ENCODE measurements around the gene RUNDC3A.
A peak's percentile ranks its signal among the peaks of the same experiment; 100 is the strongest.

The RUNDC3A gene

DNA sequence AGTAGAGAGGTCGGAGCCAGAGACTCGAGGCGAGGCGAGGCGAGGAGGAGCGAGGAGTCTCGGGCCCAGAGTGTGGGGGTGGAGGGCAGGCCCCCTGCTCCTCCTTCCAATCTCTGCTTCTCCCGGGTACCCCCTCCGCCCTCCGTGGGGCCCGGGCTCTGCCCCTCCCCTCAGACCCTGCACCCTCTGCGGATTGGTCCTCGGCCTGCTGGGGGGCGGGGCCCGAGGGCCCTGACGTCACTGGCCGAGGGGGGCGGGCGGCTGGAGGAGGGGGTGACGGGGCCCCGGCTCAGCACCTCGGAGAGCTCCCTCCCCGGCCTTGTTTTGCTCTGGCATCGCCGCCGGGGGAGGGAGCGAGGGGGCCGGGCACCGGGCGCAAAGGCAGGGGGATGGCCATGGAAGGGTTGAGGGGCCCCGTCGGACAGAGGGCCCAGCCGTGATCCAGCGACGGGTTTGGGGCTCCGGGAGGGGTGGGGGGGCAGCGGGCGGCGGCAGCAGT, at the start of gene RUNDC3A:
Gene RUNDC3A, plus strand, starts transcription at position 282 of the 499 bp plus-strand sequence. CDS start 232 bp downstream, outside the sequence.
- Mint-ChIP-seq H3K27ac (no peak within 1 kb of the TSS), H3K9me3 (no peaks in the 10 kb centered on the region), H3K4me3 (no peak within 1 kb of the TSS), H3K36me3 (ENCODE audit: low read depth) (no peaks in the 10 kb centered on the region), H3K4me1 (ENCODE audit: low read depth) (peaks cover 3% of the 10 kb centered on the region), H3K27me3 (ENCODE audit: low read depth) (peaks cover 45% of the 10 kb centered on the region)
- DNase-seq (ENCODE audit: low spot score), result peak; percentile 72

DNA sequence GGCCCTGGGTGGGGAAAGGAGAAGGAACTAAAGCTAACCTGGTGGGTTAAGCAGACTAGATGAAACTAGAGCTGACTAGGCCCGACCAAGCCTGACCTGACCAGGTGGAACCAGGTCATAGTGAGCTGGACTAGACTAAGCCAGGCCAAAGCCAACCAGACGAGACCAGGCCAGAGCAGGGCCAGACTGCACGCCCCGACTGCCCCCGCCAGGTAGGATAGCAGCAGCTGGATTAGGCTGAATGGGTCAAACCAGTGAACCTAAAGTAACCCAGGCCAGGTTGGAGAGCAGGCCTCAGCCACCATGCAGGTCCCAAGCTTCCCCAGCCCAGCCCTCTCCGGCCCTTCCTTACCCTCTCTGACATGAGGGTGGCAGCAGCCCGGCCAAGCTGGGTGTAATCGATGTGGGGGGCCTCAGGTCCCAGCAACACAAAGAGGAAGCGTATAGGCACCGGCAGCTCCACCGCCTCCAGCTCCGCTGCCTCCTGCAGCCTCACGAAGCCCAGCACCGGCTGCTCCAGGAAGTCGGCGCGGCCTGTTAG, 49.5 kb upstream of the RUNDC3A start:
- Mint-ChIP-seq H3K9me3 (no peaks in the 10 kb centered on the region), H3K36me3 (ENCODE audit: low read depth) (no peaks in the 10 kb centered on the region)
- DNase-seq (ENCODE audit: low spot score), result no peak

DNA sequence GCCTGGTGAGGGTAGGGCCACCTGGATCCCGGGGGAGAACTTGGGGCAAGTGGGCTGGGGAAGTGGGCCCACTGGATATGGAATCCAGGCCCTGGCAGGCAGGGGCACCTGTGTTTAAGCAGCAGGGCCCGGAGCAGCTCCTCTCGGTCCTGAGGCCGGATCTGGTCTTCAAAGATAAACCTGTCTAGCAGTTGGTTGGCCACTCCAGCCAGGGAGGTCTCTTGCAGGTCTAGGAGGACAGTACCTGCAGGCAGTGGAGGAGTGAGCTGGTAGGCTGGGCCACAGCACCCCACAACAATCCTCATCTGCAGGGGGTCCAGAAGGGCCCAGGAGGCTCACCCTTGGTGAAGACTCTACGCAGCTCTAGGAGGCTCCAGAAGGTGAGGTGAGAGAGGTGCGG, 48.1 kb upstream of the RUNDC3A start:
- H3K27me3 Mint-ChIP-seq (ENCODE audit: low read depth), result no peaks in the 10 kb centered on the region

More for the DNA sequence above, 49.5 kb upstream of the RUNDC3A start:
- no peak overlapping the region for H3K4me3 Mint-ChIP-seq
- no peaks in the 10 kb centered on the region for H3K27me3 Mint-ChIP-seq (ENCODE audit: low read depth)
- no peaks in the 10 kb centered on the region for H3K4me1 Mint-ChIP-seq (ENCODE audit: low read depth)
- H3K27ac Mint-ChIP-seq, result no peak overlapping the region

DNA sequence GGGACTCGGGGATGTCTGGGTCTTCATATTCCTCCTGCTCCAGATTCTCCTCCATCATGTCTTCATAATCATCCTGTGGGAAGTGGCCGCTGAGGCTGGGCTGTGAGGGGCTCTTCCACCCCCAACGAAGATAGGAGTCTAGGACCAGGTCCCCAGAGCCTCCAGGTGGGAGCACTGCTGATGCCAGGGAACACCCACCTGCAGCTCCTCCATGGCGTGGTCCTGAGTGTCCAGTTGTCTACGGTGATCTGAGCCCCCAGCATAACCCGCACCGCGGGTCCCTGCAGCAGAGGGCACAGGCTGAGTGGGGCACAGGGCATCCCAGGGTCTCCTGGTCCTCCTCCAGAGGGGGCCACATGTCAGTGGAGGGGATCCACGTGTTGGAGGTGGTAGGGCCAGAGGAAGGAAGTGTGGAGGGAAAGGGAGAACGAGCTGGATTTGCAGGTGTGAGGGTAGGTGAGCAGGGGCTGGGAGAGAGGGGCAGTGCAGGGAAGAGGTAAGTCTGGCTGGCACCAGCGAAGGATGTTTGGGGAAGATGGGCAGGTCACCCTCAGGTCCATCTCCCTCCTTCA, 45.7 kb upstream of the RUNDC3A start:
- H3K27ac Mint-ChIP-seq, result no peak overlapping the region
- no peaks in the 10 kb centered on the region for H3K4me1 Mint-ChIP-seq (ENCODE audit: low read depth)
- no peaks in the 10 kb centered on the region for H3K36me3 Mint-ChIP-seq (ENCODE audit: low read depth)
- no peak overlapping the region for H3K4me3 Mint-ChIP-seq
- no peaks in the 10 kb centered on the region for H3K9me3 Mint-ChIP-seq
- H3K27me3 Mint-ChIP-seq (ENCODE audit: low read depth), result no peaks in the 10 kb centered on the region
- no peak for DNase-seq (ENCODE audit: low spot score)

More for the DNA sequence above, 48.1 kb upstream of the RUNDC3A start:
- H3K27ac Mint-ChIP-seq, result no peak overlapping the region
- no peaks in the 10 kb centered on the region for H3K4me1 Mint-ChIP-seq (ENCODE audit: low read depth)
- H3K9me3 Mint-ChIP-seq, result no peaks in the 10 kb centered on the region
- no peak overlapping the region for H3K4me3 Mint-ChIP-seq
- DNase-seq (ENCODE audit: low spot score), result no peak
- H3K36me3 Mint-ChIP-seq (ENCODE audit: low read depth), result no peaks in the 10 kb centered on the region

DNA sequence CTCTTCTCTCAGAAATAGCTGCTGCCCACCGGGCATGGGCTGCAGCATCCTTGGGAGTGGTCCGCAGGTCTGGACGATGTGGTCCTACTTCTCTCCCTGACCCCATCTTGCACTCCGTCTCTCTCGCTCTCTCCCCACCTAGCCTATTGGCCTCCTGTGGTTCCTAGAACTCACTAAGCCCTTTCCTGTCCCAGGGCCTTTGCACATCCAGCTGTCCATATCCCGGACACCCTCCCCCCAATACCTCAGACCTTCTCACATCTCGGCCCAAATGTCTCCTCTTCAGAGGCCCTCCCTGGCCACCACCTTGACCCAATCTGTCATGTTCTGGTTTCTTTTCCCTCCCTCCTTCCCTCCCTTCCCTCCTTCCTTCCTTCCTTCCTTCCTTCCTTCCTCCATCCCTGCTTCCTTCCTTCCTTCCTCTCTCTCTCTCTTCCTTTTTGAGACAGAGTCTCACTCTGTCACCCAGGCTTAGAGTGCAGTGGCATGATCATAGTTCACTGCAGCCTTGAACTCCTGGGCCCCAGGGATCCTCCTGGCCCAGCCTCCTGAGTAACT, 45.0 kb upstream of the RUNDC3A start:
- DNase-seq (ENCODE audit: low spot score), result no peak
- no peaks in the 10 kb centered on the region for H3K27me3 Mint-ChIP-seq (ENCODE audit: low read depth)
- no peak overlapping the region for H3K27ac Mint-ChIP-seq
- no peaks in the 10 kb centered on the region for H3K4me1 Mint-ChIP-seq (ENCODE audit: low read depth)
- H3K36me3 Mint-ChIP-seq (ENCODE audit: low read depth), result no peaks in the 10 kb centered on the region
- no peak overlapping the region for H3K4me3 Mint-ChIP-seq
- no peaks in the 10 kb centered on the region for H3K9me3 Mint-ChIP-seq

DNA sequence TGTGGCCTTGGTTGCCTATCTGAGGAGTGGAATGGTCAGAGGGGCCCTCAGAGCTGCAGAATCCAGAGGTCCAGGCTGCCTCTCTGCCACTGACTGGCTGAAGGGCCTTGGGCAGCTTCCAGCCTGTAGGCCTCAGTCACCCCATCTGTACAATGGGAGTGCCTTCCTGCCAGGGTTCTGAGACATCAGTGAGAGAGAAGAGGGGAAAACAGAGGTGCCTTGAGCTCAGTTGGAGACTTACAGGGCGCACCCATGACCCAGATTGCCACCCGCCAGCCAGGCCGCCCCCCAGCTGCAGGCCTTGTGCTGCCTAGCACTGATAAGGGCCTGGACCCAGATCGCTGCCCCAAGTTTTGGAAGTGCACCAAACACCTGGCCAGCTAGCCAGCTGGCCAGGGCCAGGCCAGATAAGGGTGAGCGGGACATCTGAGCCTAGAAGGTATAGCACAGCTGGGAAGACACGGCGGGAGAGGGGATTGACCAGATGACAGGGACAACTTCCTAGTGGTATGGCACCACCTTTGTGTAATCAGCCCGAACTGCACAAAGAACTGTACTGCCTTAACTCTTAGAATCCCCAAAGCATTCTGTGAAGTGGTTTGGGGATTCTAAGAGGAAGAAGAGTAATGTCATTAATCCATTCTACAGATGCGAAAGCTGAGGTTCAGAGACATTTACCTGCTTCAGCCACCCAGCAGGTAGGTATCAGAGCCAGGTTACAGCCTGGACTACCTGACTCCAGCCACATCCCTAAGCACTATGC, 41.8 kb upstream of the RUNDC3A start:
- Mint-ChIP-seq H3K9me3 (no peaks in the 10 kb centered on the region), H3K36me3 (ENCODE audit: low read depth) (no peaks in the 10 kb centered on the region), H3K4me3 (no peak overlapping the region), H3K27me3 (ENCODE audit: low read depth) (no peaks in the 10 kb centered on the region), H3K4me1 (ENCODE audit: low read depth) (no peaks in the 10 kb centered on the region), H3K27ac (no peak overlapping the region)
- no peak for DNase-seq (ENCODE audit: low spot score)

DNA sequence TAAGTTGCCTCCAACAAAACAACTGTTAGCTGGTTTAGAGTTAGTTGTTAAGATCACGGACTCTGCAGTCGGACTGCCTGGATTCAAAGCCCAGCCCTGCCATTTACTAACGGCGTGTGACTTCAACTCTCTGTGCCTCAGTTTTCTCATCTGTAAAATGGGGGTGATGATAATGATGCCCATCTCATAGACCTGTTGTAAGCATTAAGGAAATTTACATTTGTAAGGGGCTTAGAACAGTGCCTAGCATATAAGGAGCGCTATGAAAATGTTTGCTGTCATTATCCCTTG, 41.3 kb upstream of the RUNDC3A start:
- H3K9me3 Mint-ChIP-seq, result no peaks in the 10 kb centered on the region
- H3K4me3 Mint-ChIP-seq, result no peak overlapping the region
- no peaks in the 10 kb centered on the region for H3K4me1 Mint-ChIP-seq (ENCODE audit: low read depth)
- DNase-seq (ENCODE audit: low spot score), result no peak
- H3K36me3 Mint-ChIP-seq (ENCODE audit: low read depth), result no peaks in the 10 kb centered on the region
- no peaks in the 10 kb centered on the region for H3K27me3 Mint-ChIP-seq (ENCODE audit: low read depth)
- H3K27ac Mint-ChIP-seq, result no peak overlapping the region

DNA sequence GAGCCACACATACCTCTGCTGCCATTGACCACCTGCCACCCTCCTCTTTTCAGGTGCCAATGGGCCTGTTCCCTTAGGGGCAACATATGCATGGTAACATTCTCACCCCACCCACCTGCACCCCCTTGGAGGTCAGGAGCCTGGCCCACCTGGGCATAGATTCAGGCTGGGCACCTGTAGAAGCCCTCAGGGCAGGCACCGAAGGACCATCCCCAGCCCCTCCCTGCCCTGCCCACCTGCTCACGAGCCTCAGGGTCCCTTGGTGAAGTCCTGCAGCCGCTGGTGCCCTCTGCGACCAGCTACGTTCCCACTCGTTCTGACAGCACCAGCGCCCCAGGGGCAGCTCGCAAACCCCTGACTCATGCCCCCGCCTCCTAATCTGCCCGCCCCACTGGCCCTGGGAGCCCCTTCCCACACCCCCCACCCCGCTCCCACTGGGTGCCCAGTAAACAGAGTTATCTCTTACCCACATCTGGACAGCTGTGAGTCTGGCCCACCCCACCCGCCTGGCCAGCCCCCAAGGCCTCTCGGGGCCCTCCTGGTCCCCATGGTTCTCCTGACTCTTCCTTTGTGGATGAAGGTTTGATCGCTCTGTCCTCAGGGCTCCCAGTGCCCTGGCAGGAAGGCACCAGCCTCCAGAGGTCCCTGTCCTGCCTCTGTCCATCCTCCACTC, 40.4 kb upstream of the RUNDC3A start, which contains the start of gene SLC4A1:
Gene SLC4A1, minus strand, starts transcription at position 318 of the 673 bp plus-strand sequence. CDS start 5,269 bp downstream, outside the sequence.
- Mint-ChIP-seq H3K36me3 (ENCODE audit: low read depth) (no peaks in the 10 kb centered on the region), H3K9me3 (no peaks in the 10 kb centered on the region), H3K27me3 (ENCODE audit: low read depth) (no peaks in the 10 kb centered on the region), H3K27ac (no peak within 1 kb of the TSS), H3K4me1 (ENCODE audit: low read depth) (no peaks in the 10 kb centered on the region), H3K4me3 (no peak within 1 kb of the TSS)
- no peak for DNase-seq (ENCODE audit: low spot score)

DNA sequence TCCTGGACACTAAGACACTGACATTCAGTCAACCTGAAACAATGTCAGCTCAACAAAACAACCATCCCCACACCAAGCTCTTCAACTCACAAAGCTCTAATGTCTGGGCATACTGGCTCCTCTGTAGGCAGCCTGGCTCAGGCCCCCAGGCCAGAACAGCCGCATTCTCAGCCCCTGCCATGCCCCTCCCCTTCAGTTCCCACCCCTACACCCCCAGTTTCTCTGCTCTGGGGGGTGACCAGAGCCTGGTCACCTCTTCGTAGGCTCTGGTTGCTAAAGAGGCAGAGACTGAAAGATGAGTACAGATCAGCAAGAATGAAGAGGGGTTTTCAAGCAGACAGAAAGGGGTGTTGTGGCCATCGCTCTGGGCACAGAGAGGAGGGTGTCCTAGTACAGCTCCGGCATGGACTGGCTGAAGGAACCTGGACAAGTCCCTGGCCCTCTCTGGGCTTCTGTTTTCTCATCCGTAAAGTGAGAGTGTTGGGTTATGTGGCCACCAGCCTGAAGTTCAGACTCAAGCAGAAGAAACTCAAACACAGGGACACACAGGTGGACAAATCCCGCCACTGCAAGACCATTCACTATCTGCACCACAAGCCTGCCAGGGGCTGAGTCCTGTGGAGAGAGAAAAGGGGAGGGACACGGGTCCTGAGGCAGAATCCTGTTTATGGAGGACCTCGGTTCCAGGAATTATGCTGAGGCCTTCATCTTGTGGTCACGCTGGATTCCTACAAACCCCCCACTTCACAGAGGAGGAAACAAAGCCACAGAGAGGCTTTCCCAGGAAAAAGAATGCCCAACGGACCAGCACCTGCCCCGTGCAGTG, 39.5 kb upstream of the RUNDC3A start:
- Mint-ChIP-seq H3K36me3 (ENCODE audit: low read depth) (no peaks in the 10 kb centered on the region), H3K4me1 (ENCODE audit: low read depth) (no peaks in the 10 kb centered on the region), H3K4me3 (no peak overlapping the region), H3K27me3 (ENCODE audit: low read depth) (no peaks in the 10 kb centered on the region), H3K27ac (no peak overlapping the region), H3K9me3 (no peaks in the 10 kb centered on the region)
- DNase-seq (ENCODE audit: low spot score), result no peak

DNA sequence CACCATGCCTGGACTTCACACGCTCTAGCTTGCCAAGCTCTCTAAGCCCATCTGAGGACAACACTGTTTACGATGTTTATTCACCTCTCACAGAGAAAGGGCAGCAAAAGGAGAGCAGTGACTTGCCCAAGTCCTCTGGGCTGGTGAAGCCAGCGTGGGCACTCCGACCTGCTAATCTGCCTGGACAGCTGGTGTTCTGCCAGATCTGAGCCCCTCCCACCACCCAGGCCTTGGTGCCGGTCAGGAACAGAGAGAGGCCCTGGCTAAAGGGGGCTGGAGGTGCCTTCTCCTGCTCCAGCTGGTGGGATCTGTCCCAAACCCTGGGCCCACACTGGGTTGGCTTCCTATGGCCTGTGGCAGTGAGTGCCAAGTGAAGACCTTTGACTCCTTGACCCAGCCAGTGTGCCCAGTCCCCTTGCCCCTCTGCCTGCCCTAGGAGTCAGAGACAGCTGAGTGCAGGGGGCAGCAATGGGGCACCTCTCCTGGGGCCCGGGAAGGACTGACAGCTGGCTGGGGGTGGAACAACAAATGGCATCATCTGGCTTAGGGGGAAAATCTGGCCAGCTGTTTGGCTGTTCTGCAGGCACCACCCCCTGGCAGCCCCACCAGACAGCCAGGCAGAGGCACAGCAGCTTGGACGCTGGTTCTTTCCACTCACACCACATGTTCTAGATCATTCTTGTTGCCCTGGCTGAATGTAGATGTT, 38.7 kb upstream of the RUNDC3A start:
- Mint-ChIP-seq H3K4me1 (ENCODE audit: low read depth) (no peaks in the 10 kb centered on the region), H3K9me3 (no peaks in the 10 kb centered on the region), H3K4me3 (no peak overlapping the region), H3K36me3 (ENCODE audit: low read depth) (no peaks in the 10 kb centered on the region), H3K27me3 (ENCODE audit: low read depth) (no peaks in the 10 kb centered on the region), H3K27ac (no peak overlapping the region)
- DNase-seq (ENCODE audit: low spot score), result no peak

DNA sequence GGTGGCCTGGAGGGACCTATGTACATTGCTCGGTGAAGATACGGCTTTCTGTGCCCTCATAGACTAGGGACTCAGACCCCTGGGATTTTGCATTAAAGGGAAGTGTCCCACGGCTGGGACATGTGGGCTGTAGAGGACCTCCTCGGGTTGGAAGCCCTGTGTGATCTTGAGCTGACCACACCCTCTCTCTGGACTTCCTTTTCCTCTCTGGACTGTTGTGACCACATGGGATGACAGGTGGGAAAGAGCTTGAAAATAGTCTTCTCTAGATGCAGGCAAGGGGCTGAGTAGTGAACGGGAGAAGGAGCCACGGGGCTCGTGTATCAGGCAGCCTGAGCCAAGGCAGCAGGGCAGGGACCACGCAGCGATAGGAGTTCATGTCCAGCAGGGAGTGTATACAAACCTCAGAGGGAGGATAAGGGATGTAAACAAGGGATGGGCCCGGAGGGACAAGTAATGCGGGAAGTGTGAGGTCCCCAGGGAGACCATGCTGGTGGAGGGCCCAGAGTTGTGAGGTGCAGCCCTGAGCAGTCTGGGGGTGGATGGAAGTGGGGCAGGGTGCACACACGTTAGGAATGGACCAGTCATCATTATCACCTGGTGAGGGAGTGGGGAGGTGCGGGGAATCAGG, 36.0 kb upstream of the RUNDC3A start:
- no peak for DNase-seq (ENCODE audit: low spot score)
- no peaks in the 10 kb centered on the region for H3K27me3 Mint-ChIP-seq (ENCODE audit: low read depth)
- no peak overlapping the region for H3K27ac Mint-ChIP-seq
- H3K36me3 Mint-ChIP-seq (ENCODE audit: low read depth), result no peaks in the 10 kb centered on the region
- H3K4me3 Mint-ChIP-seq, result no peak overlapping the region
- no peaks in the 10 kb centered on the region for H3K9me3 Mint-ChIP-seq
- no peaks in the 10 kb centered on the region for H3K4me1 Mint-ChIP-seq (ENCODE audit: low read depth)

DNA sequence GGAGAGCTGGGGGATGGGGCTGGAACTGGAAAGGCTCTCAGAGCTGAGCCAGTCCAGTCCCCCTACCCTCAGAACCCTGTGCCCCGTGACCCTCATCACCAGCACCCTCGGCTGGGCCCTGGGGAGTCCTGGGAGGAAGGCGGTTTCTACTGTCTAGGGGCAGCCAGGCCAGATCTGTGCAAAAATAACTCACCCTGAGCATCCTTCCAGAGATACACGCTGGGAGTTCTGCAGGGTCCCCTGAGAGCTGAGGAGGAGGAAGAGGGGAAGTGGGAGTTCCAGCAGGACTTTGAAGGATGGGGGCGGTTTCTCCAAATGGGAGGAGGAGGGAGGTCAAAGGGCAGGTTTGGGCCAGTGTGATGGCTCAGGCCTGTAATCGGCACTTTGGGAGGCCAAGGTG, 35.4 kb upstream of the RUNDC3A start:
- no peak for DNase-seq (ENCODE audit: low spot score)
- Mint-ChIP-seq H3K4me3 (no peak overlapping the region), H3K27ac (no peak overlapping the region), H3K36me3 (ENCODE audit: low read depth) (no peaks in the 10 kb centered on the region), H3K4me1 (ENCODE audit: low read depth) (no peaks in the 10 kb centered on the region), H3K9me3 (no peaks in the 10 kb centered on the region), H3K27me3 (ENCODE audit: low read depth) (no peaks in the 10 kb centered on the region)

Data from T-helper 2 cell treated with Interferon-gamma antibody and Interleukin-4, amounts not matched to agents 5 μg/mL and 100 μg/mL, for 36 hours (primary cell).